SK-N-SH (cell line): ENCODE data around the gene PTCHD4.

ENCODE experiments used
- CTCF ChIP-seq: fragments of 200-600 bp; sonication (generic); IDR thresholded peaks from 2 replicates; pipeline ENCODE4 v1.6.1; 2017; ENCODE audit warnings: antibody characterized with exemption, mild to moderate bottlenecking, moderate library complexity
- EP300 ChIP-seq, 2 experiments: IDR thresholded peaks; 2 replicates each; pipeline versions ENCODE4 v1.4.0 to v1.6.1; 2012; ENCODE audit warnings: borderline replicate concordance in 1 of 2, low read depth in 1 of 2, low read length in 1 of 2
- EZH2phosphoT487 ChIP-seq: fragments of 200-600 bp; sonication (generic); IDR thresholded peaks from 2 replicates; pipeline ENCODE4 v1.6.1; 2017; ENCODE audit warnings: low read depth, mixed run types, mild to moderate bottlenecking, antibody characterized with exemption, moderate library complexity, borderline replicate concordance
- FOXJ3 ChIP-seq: sonication (generic); formaldehyde crosslinking; IDR thresholded peaks from 2 replicates; pipeline ENCODE4 v1.5.1; 2020; ENCODE audit warnings: mild to moderate bottlenecking, missing genetic modification reagents
- MAX ChIP-seq: IDR thresholded peaks from 2 replicates; pipeline ENCODE4 v1.4.0; 2012; ENCODE audit warnings: low read depth
- MEF2A ChIP-seq: IDR thresholded peaks from 2 replicates; pipeline ENCODE4 v1.4.0; 2012; ENCODE audit warnings: low read depth, borderline replicate concordance
- NRF1 ChIP-seq: IDR thresholded peaks from 2 replicates; pipeline ENCODE4 v1.6.1; 2012; ENCODE audit warnings: low read depth, mild to moderate bottlenecking, low read length
- POLR2AphosphoS5 ChIP-seq: IDR thresholded peaks from 2 replicates; pipeline ENCODE4 v1.6.1; 2012; ENCODE audit warnings: low read depth, low read length
- REST ChIP-seq: IDR thresholded peaks from 2 replicates; pipeline ENCODE4 v1.6.1; 2012; ENCODE audit warnings: mild to moderate bottlenecking, low read depth, low read length, moderate library complexity
- SMC3 ChIP-seq: IDR thresholded peaks from 2 replicates; pipeline ENCODE4 v1.6.1; 2012; ENCODE audit warnings: low read depth, low read length, improper control_type of control experiment
- TAF1 ChIP-seq: IDR thresholded peaks from 2 replicates; pipeline ENCODE4 v1.6.1; 2012; ENCODE audit warnings: low read depth, mild to moderate bottlenecking, low read length, moderate library complexity, borderline replicate concordance
- YY1 ChIP-seq: IDR thresholded peaks from 2 replicates; pipeline ENCODE4 v1.4.0; 2012; ENCODE audit warnings: low read depth, mild to moderate bottlenecking
- ZBTB33 ChIP-seq: IDR thresholded peaks from 2 replicates; pipeline ENCODE4 v1.4.0; 2012; ENCODE audit warnings: low read depth, borderline replicate concordance

GRCh38 chr6:48141975-48142374 lies 31.0 kb upstream of the PTCHD4 start:
- TF ChIP-seq ZBTB33 (no peak), REST (no peak), FOXJ3 (CRISPR knock-in tag) (no peak), CTCF (no peak), MAX (no peak), NRF1 (no peak), EP300 (IDR thresholded peaks at IDR 0.05; ENCODE audit: borderline replicate concordance in 1 of 2, low read depth in 1 of 2, low read length in 1 of 2) (no peak), TAF1 (no peak), SMC3 (no peak), POLR2AphosphoS5 (no peak), YY1 (no peak), EZH2phosphoT487 (no peak), MEF2A (no peak)
